H1 (cell line): Measurements from ENCODE around the gene GMPR. TPM values are rescaled to one million over a fixed set of nuclear protein-coding genes. Genes with fewer than 3 reads are reported as not detected.

Experiments
- CTCF ChIA-PET: fragments of 300-600 bp; sonication (Branson Sonifier 250); formaldehyde crosslinking; loops from one replicate; lab custom pipeline; 2021; ENCODE audit not compliant: partially characterized antibody; lab: Charles Lee
- POLR2A ChIA-PET: fragments of 300-600 bp; sonication (Branson Sonifier 250); formaldehyde crosslinking; loops from one replicate; lab custom pipeline; 2021; ENCODE audit warnings: inconsistent platforms; ENCODE audit not compliant: partially characterized antibody; lab: Charles Lee
- DNase-seq, 2 experiments: peaks; one replicate each; pipeline versions ENCODE4 v3.0.0 to v3.0.0-alpha.2; 2010 to 2022; ENCODE audit warnings: low spot score in 2 of 2, low read depth in 1 of 2, mixed read lengths in 1 of 2
- FAIRE-seq: peaks from 2 replicates; lab custom pipeline; 2011; peaks lifted over from hg19 to GRCh38; lab: Jason Lieb, UNC
- H2AFZ ChIP-seq: 2 replicates; pipeline ENCODE4 v1.8.1; 2012; ENCODE audit warnings: low read length, inconsistent platforms
- H2AK5ac ChIP-seq: 2 replicates; pipeline ENCODE4 v1.6.1; 2013; ENCODE audit warnings: low read depth, low read length
- H2BK120ac ChIP-seq: replicated peaks from 2 replicates; pipeline ENCODE3; 2013; ENCODE audit warnings: low read depth, low read length, inconsistent platforms
- H2BK12ac ChIP-seq: 2 replicates; pipeline ENCODE4 v1.6.1; 2013; ENCODE audit warnings: low read depth, low read length
- H2BK15ac ChIP-seq: 2 replicates; pipeline ENCODE4 v1.6.1; 2013; ENCODE audit warnings: low read length
- H2BK20ac ChIP-seq: 2 replicates; pipeline ENCODE4 v1.6.1; 2013; ENCODE audit warnings: low read length
- H2BK5ac ChIP-seq: 2 replicates; pipeline ENCODE4 v1.6.1; 2013; ENCODE audit warnings: low read depth, low read length
- H3K14ac ChIP-seq: 2 replicates; pipeline ENCODE4 v1.6.1; 2013; ENCODE audit warnings: inconsistent platforms; ENCODE audit not compliant: insufficient read length
- H3K18ac ChIP-seq: 2 replicates; pipeline ENCODE4 v1.6.1; 2013; ENCODE audit warnings: low read length; ENCODE audit errors: extremely low read depth
- H3K23ac ChIP-seq: 2 replicates; pipeline ENCODE4 v1.6.1; 2013; ENCODE audit warnings: inconsistent platforms; ENCODE audit not compliant: insufficient read length
- H3K23me2 ChIP-seq: 2 replicates; pipeline ENCODE4 v1.6.1; 2013; ENCODE audit warnings: low read depth, low read length
- H3K27ac ChIP-seq: 2 replicates; pipeline ENCODE4 v1.6.1; 2011; ENCODE audit warnings: low read depth, low read length, inconsistent platforms
- H3K27me3 ChIP-seq, 4 experiments: replicated peaks in 1 of 4; 1 replicate in 1 of 4; 2 replicates in 3 of 4; pipeline versions ENCODE4 v1.6.1 to v1.8.1; 2011 to 2013; ENCODE audit warnings: low read length in 3 of 4, mild to moderate bottlenecking in 3 of 4, inconsistent platforms in 2 of 4, mixed read lengths in 2 of 4, moderate library complexity in 1 of 4; ENCODE audit not compliant: control insufficient read depth in 3 of 4, insufficient read depth in 3 of 4; ENCODE audit errors: extremely low read depth in 1 of 4
- H3K36me3 ChIP-seq, 4 experiments: 2 replicates each; pipeline versions ENCODE4 v1.6.1 to v1.8.1; 2011 to 2013; ENCODE audit warnings: mild to moderate bottlenecking in 4 of 4, low read length in 3 of 4, moderate library complexity in 2 of 4, control low read depth in 1 of 4, inconsistent platforms in 1 of 4; ENCODE audit not compliant: insufficient read depth in 4 of 4, control insufficient read depth in 2 of 4
- H3K4ac ChIP-seq: replicated peaks from 2 replicates; pipeline ENCODE3; 2013; ENCODE audit warnings: low read length, low read depth, mixed read lengths, inconsistent platforms; ENCODE audit not compliant: insufficient read length
- H3K4me1 ChIP-seq, 4 experiments: replicated peaks in 1 of 4; 1 replicate in 1 of 4; 2 replicates in 3 of 4; pipeline versions ENCODE4 v1.6.1 to v1.8.1; 2011 to 2013; ENCODE audit warnings: low read length in 3 of 4, inconsistent platforms in 2 of 4, mixed read lengths in 1 of 4; ENCODE audit not compliant: insufficient read depth in 4 of 4, control insufficient read depth in 3 of 4
- H3K4me2 ChIP-seq, 2 experiments: 2 replicates each; pipeline versions ENCODE4 v1.6.1 to v1.8.1; 2011 to 2013; ENCODE audit warnings: low read depth in 2 of 2, low read length in 2 of 2, control low read depth in 1 of 2, inconsistent platforms in 1 of 2, mild to moderate bottlenecking in 1 of 2; ENCODE audit not compliant: insufficient read depth in 1 of 2
- H3K4me3 ChIP-seq, 4 experiments: fragments of 200-600, 300-600 bp in 1 of 4; sonication (generic), shearing (Covaris generic), sonication (Bioruptor Twin) in 1 of 4; 2 replicates each; pipeline versions ENCODE4 v1.5.1 to v1.8.1; 2011 to 2016; ENCODE audit warnings: low read length in 4 of 4, low read depth in 3 of 4, control low read depth in 2 of 4, inconsistent platforms in 2 of 4, mild to moderate bottlenecking in 2 of 4, mixed read lengths in 1 of 4, moderate library complexity in 1 of 4; ENCODE audit not compliant: insufficient read depth in 2 of 4; ENCODE audit errors: extremely low read depth in 1 of 4
- H3K56ac ChIP-seq: replicated peaks from 2 replicates; pipeline ENCODE3; 2013; ENCODE audit warnings: low read depth, mild to moderate bottlenecking, mixed read lengths, low read length, inconsistent platforms; ENCODE audit not compliant: insufficient read length
- H3K79me1 ChIP-seq: 2 replicates; pipeline ENCODE4 v1.6.1; 2013; ENCODE audit warnings: low read depth, low read length, control low read depth
- H3K79me2 ChIP-seq, 2 experiments: 2 replicates each; pipeline versions ENCODE4 v1.6.1 to v1.8.1; 2012 to 2013; ENCODE audit warnings: low read length in 2 of 2, mild to moderate bottlenecking in 2 of 2, inconsistent platforms in 1 of 2; ENCODE audit not compliant: insufficient read depth in 2 of 2, control insufficient read depth in 1 of 2
- H3K9ac ChIP-seq, 4 experiments: replicated peaks in 1 of 4; 1 replicate in 1 of 4; 2 replicates in 3 of 4; pipeline versions ENCODE4 v1.6.1 to v1.8.1; 2011 to 2013; ENCODE audit warnings: low read depth in 3 of 4, low read length in 3 of 4, control low read depth in 2 of 4, mild to moderate bottlenecking in 2 of 4, moderate library complexity in 2 of 4, inconsistent platforms in 1 of 4; ENCODE audit errors: extremely low read depth in 1 of 4
- H3K9me3 ChIP-seq, 2 experiments: 2 replicates each; pipeline versions ENCODE4 v1.6.1 to v1.8.1; 2012 to 2013; ENCODE audit warnings: mild to moderate bottlenecking in 2 of 2, moderate library complexity in 2 of 2, control low read depth in 1 of 2, inconsistent platforms in 1 of 2, low read depth in 1 of 2, low read length in 1 of 2, mixed read lengths in 1 of 2; ENCODE audit not compliant: insufficient read depth in 2 of 2
- H4K20me1 ChIP-seq, 2 experiments: replicated peaks in 1 of 2; 2 replicates each; pipeline versions ENCODE3 to v1.8.1; 2011 to 2013; ENCODE audit warnings: inconsistent platforms in 2 of 2, low read length in 2 of 2, mild to moderate bottlenecking in 1 of 2; ENCODE audit not compliant: insufficient read depth in 2 of 2, control insufficient read depth in 1 of 2
- H4K5ac ChIP-seq: 2 replicates; pipeline ENCODE4 v1.6.1; 2013; ENCODE audit warnings: low read length, low read depth, mixed read lengths, inconsistent platforms; ENCODE audit not compliant: insufficient read length
- H4K8ac ChIP-seq: 2 replicates; pipeline ENCODE4 v1.8.0; 2013; ENCODE audit warnings: mild to moderate bottlenecking, moderate library complexity, low read length, inconsistent platforms; ENCODE audit not compliant: insufficient read depth; ENCODE audit errors: extremely low read depth
- H4K91ac ChIP-seq: replicated peaks from 2 replicates; pipeline ENCODE3; 2013; ENCODE audit warnings: low read length, mixed read lengths, inconsistent platforms; ENCODE audit not compliant: insufficient read length
- CHD2 ChIP-seq: IDR thresholded peaks from 2 replicates; pipeline ENCODE4 v1.6.1; 2012; ENCODE audit warnings: low read length, improper control_type of control experiment
- SIRT6 ChIP-seq: IDR thresholded peaks from one replicate; pipeline ENCODE4 v1.7.1; 2012; ENCODE audit warnings: low read length, inconsistent platforms
- SIX5 ChIP-seq: IDR thresholded peaks from 2 replicates; pipeline ENCODE4 v1.6.1; 2011; ENCODE audit warnings: mild to moderate bottlenecking, low read depth, low read length
- WGBS, 2 experiments: shearing (Covaris generic) in 1 of 2; methylation state at CpG; one replicate each; pipeline versions ENCODE4 v1.1.6 to v1.1.7; 2013 to 2015; ENCODE audit warnings: low lambda C conversion rate in 2 of 2, mixed read lengths in 2 of 2, inconsistent platforms in 1 of 2, low coverage in 1 of 2, missing lambda C conversion rate in 1 of 2; ENCODE audit not compliant: insufficient replicate concordance in 2 of 2, insufficient coverage in 1 of 2, insufficient read length in 1 of 2; ENCODE audit errors: extremely low coverage in 1 of 2, missing lambda C conversion rate in 1 of 2; 5-methylcytosine and 5-hydroxymethylcytosine counted together
- polyA plus RNA-seq, 7 experiments: library from polyadenylated mRNA; depleted of rRNA in 3 of 7; stranded (reverse) in 5 of 7; unstranded in 2 of 7; fragments of >200 nt in 5 of 7; fragments of 200-250 nt in 2 of 7; gene quantifications; 1 replicate in 5 of 7; 2 replicates in 1 of 7; 4 replicates in 1 of 7; pipeline versions ENCODE4 v1.2.1 to v1.2.3, GENCODE V29; 2011 to 2013; ENCODE audit warnings: missing spikeins in 2 of 7, mixed read lengths in 2 of 7
- total RNA-seq: library from RNA; stranded (reverse); fragmentation: NEBNext Ultra II Directional; extraction: Animal tissue kit (Norgen Biotek cat#: 25700); gene quantifications from 2 replicates; pipeline ENCODE4 v1.2.1, GENCODE V29; 2021
- TF ChIP-seq, protein P1 (sequence below): IDR thresholded peaks from 2 replicates; pipeline ENCODE4 v1.6.1; 2012; ENCODE audit warnings: inconsistent platforms

The GMPR gene
- total and polyA plus RNA-seq, 2 of the 8 experiments (the other 6 are each of a cell fraction or from before 2014, with no cell fraction given): 0.99 to 1.2 TPM

DNA sequence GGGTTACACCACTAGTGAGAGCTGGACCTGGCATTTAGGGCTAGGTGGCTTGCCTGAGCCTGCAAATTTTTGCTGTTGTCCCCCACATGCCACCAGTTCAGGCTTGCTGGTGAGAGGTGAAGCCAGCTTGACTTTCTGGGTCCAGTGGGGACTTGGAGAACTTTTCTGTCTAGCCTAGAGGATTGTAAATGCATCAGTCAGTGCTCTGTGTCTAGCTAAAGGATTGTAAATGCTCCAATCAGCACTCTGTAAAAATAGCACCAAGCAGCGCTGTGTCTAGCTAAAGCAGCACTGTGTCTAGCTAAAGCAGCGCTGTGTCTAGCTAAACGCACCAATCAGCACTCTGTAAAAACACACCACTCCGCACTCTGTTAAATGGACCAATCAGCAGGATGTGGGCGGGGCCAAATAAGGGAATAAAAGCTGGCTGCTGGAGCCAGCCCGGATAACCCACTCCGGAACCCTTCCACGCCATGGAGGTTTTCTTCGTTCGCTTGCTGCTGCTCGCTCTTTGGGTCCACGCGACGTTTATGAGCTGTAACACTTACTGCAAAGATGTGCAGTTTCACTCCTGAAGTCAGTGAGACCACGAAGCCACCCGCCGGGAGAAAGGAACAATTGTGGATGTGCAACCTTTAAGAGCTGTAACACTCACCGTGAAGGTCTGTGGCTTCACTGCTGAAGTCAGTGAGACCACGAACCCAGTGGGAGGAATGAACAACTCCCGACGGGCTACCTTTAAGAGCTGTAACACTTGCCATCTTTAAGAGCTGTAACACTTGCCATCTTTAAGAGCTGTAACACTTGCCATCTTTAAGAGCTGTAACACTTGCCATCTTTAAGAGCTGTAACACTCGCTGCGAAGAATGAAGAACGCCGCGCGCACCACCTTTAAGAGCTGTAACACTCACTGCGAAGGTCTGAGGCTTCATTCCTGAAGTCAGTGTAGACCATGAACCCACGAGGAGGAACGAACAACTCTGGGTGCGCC, 27.3 kb downstream of the GMPR start:
- Histone ChIP-seq H2BK12ac (peak overlapping the region; percentile 35; the same call in 1 of the 2 replicates), H3K4me1 (no peaks in the 10 kb centered on the region), H3K9ac (no peak overlapping the region), H2BK20ac (peak overlapping the region; percentile 86; the same call in 1 of the 2 replicates), H3K27ac (no peak overlapping the region), H2AFZ (no peak overlapping the region), H3K27me3 (no peaks in the 10 kb centered on the region), H3K4me2 (no peak overlapping the region), H3K79me1 (no peaks in the 10 kb centered on the region), H2BK120ac (no peak overlapping the region), H4K20me1 (no peaks in the 10 kb centered on the region), H3K23me2 (no peaks in the 10 kb centered on the region), H2BK15ac (no peak overlapping the region), H3K36me3 (no peaks in the 10 kb centered on the region), H3K23ac (no peak overlapping the region), H3K79me2 (no peaks in the 10 kb centered on the region), H4K91ac (peak overlapping the region; percentile 80), H3K56ac (no peak overlapping the region), H3K18ac (peak overlapping the region; percentile 48), H4K5ac (no peak overlapping the region), H4K8ac (no peak overlapping the region), H3K4ac (no peak overlapping the region), H3K9me3 (no peaks in the 10 kb centered on the region), H2BK5ac (peak overlapping the region; percentile 52; the same call in 1 of the 2 replicates), H3K14ac (no peak overlapping the region), H3K4me3 (no peak overlapping the region), H2AK5ac (no peak overlapping the region)
- TF ChIP-seq, protein P1, sequence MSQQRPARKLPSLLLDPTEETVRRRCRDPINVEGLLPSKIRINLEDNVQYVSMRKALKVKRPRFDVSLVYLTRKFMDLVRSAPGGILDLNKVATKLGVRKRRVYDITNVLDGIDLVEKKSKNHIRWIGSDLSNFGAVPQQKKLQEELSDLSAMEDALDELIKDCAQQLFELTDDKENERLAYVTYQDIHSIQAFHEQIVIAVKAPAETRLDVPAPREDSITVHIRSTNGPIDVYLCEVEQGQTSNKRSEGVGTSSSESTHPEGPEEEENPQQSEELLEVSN: no peak
- TF ChIP-seq SIX5: no peak
- no peak for TF ChIP-seq CHD2
- TF ChIP-seq SIRT6: no peak
- POLR2A ChIA-PET: no interaction called here
- CTCF ChIA-PET: interaction anchor here (0.7 to 3.0 kb wide), 10 partner anchors 9 to 82 kb away, joined by 3 to 22 read pairs (median 3); no protein-coding TSS in a partner anchor
- FAIRE-seq: no peak
- WGBS, 2 experiments: 95% methylated on average over 31 of the region's 31 CpGs; no CpG with 5 or more reads in 1 of the 2 experiments
- no peak for DNase-seq
